IMR-90 (cell line): ENCODE measurements around the gene PCCA.

Source experiments
- BHLHE40 ChIP-seq: fragments of 150-350 bp; IDR thresholded peaks from 2 replicates; pipeline ENCODE4 v1.6.1; 2016; ENCODE audit warnings: mild to moderate bottlenecking, low read depth, low read length
- CEBPB ChIP-seq: IDR thresholded peaks from 2 replicates; pipeline ENCODE4 v1.6.1; 2012; ENCODE audit warnings: low read depth, low read length, improper control_type of control experiment
- CTCF ChIP-seq: conservative IDR thresholded peaks from 2 replicates; pipeline ENCODE4 v1.5.1; 2012; ENCODE audit warnings: mild to moderate bottlenecking, low read depth, low read length, improper control_type of control experiment
- ELK1 ChIP-seq: fragments of 150-350 bp; IDR thresholded peaks from 2 replicates; pipeline ENCODE4 v1.6.1; 2016; ENCODE audit warnings: low read depth, mild to moderate bottlenecking, low read length, moderate library complexity, borderline replicate concordance
- POLR2A ChIP-seq: IDR thresholded peaks from 2 replicates; pipeline ENCODE4 v1.6.1; 2012; ENCODE audit warnings: mild to moderate bottlenecking, low read depth, low read length
- RCOR1 ChIP-seq: IDR thresholded peaks from 2 replicates; pipeline ENCODE4 v1.6.1; 2012; ENCODE audit warnings: mild to moderate bottlenecking, low read length, improper control_type of control experiment; ENCODE audit not compliant: insufficient replicate concordance
- RFX5 ChIP-seq: IDR thresholded peaks from 2 replicates; pipeline ENCODE4 v1.8.0; 2012; ENCODE audit warnings: low read depth, mild to moderate bottlenecking, low read length, moderate library complexity

GRCh38 chr13:100473087-100473486 is 384.2 kb downstream of the PCCA start:
- TF ChIP-seq CTCF (no peak), BHLHE40 (no peak), POLR2A (no peak), CEBPB (no peak), RCOR1 (no peak), ELK1 (no peak), RFX5 (no peak)
